GM19452 (cell line): ENCODE data around the gene GRID1.
A peak's percentile ranks its signal among the peaks of the same experiment; 100 is the strongest.

Experiments used
- ATAC-seq: cut with Tn5 transposase; IDR thresholded peaks from one replicate; pipeline ENCODE4 v1.9.1; 2021; ENCODE audit not compliant: unreplicated experiment

The GRID1 gene

DNA sequence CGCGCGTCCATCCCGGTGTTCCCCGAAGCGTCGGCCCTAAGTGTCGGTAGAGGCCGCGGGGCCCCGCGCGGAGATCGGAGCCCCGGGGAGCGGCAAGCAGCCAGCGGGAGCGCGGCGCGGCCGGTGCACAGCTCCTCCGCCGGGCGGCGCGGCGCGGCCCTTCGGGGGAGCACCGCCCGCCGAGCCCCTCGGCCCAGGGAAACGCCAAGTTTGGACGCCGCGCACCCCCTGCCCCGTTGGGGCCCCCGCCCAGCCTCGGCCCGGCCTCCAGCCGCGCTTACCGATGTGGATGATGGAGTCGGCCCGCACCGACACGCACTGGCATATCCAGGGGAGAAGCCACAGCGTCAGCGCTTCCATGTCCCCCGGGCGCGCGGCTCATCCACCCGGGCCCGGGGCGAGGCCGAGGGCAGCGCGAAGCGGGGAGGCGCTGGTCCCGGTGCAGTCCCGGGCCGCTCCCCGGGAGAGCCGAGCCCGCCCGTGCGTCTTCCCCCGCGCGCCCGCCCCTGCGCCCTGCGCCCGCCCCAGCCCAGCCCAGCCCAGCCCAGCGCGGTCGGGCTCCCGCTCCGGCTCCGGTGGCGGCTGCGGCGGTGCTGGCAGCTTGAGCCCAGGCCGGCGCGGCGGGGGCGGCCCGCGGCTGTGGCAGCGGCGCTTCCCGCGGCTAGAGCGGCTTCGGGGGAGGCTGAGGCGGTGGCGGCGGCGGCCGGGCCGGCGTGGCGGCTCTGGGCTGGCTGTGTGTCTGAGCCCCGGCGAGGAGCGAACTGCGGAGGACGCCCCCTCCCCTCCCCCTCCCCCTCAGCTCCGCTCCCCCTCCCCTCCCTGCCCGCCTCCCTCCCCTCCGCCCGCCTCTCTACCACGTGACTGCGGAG lies at the start of gene GRID1:
Gene GRID1, minus strand, starts transcription at position 763 of the 869 bp plus-strand sequence.
- ATAC-seq, result peak; percentile 18

DNA sequence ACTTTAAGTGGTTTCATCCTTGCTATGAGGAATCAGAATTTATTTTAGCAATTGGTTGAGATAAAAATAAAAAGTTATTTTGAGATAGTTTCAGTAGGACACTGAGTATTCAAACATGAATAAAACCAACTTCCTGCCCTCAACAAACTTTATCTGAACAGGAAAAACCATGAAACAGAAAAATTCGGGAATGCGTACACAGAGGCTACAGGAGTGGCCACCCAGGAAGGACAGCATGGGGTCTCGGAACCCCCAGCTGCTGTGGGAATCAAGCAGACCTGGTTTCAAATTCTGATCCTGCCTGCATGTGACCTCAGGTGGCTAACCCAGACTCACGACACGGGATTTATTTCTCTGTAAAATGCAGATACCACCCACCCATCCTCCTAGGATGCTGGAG lies 49.0 kb upstream of the GRID1 start:
- no peak for ATAC-seq

DNA sequence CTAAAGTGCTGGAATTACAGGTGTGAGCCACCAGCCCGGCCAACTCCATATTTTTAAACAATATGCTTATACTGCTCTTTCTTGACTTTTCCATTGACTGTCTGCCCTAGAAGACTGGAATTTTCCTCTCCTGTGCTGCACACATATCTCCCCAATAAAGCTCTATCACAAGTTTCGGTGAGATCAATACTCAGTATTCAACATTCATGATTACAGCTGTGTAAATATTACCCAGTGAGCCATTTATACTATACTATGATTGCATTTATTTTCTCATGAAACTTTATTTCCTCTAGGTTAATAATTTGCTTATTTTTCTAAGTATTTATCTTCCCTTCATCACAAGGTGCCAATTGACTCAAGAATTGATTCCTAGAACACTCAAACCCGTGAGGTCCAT lies 48.5 kb upstream of the GRID1 start:
- no peak for ATAC-seq

DNA sequence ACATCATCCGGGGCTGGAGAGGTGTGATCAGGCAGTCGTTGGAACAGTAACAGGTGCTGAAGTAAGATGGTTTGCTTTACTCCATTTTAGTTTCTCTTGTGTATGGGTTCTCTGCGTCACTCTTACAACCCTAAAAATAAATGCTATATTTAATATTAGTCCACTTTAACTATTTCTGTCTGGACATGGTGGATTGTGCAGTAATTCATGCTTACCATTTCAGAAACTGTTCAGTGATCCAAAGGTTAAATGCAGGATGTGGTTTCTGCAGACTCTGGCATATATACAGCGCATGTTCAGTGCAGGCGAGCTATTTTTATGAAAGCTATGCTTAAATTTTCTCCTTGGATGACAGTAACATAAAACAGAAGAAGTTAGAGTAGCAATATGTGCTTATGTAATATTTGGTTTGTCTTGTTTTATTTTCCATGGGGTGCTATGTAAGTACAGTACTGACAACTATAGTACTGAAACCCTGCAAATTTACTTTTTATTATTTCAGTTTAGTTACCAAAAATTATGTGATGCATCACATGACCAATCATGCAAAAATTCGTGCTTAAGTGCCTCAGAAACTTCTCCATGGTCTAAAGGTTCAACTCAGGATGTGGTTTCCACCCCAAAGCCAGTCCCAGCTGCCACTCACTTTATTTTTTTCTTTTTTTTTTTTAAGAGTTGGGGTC lies 46.6 kb upstream of the GRID1 start:
- ATAC-seq, result peak; percentile 80

DNA sequence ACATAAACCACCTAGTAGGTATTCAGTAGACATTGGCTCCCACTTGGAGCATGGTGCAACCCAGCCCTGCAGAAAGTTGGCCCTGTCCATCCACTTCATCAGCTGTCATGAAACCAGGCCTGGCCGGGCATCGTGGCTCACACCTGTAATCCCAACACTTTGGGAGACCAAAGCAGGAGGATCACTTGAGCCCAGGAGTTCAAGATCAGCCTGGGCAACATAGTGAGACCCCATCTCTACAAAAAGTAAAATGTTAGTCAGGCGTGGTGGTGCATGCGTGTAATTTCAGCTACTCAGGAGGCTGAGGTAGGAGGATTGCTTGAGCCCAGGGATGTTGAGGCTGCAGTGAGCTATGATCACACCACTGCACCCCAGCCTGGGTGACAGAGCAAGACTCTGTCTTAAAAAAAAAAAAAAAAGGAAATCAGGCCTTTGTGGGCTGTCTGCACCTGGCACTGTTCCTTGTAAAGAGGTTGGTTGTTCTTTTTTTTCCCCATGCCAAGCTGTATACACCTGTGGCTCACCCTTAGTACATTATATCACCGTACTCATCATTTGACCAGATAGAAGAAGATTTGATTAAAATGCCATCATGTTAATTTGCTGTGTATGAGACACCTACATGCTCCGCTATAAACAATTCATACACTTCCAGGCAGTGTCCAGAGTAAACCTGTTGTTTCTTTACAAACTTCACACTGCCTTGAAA lies 45.4 kb upstream of the GRID1 start:
- no peak for ATAC-seq

DNA sequence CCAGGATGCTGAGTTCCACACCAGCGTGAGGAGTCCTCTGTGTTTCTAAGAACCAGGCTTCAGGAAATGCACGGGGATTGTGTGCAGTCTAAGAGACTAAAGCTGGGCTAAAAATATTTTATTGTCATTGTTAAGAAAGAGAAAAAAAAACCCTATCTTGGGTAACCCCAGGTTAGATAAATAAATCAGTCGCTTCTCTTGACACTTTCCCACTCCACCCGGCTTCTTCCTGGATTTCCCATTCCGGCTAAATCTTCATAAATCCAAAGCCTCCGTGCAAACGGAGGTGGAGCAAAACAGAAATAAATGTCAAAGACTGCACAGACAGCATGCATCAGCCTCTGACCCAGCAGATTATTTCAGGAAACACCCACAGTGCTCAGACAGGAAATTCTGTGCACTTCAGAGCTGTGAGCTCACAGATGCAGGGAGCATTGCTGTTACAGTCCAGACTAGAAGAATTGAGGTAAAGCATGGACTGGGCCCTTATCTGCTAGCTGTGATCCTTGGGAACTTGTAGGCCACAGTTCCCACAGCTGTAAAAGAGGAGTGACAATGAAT lies 44.8 kb upstream of the GRID1 start:
- ATAC-seq, result peak; percentile 41

DNA sequence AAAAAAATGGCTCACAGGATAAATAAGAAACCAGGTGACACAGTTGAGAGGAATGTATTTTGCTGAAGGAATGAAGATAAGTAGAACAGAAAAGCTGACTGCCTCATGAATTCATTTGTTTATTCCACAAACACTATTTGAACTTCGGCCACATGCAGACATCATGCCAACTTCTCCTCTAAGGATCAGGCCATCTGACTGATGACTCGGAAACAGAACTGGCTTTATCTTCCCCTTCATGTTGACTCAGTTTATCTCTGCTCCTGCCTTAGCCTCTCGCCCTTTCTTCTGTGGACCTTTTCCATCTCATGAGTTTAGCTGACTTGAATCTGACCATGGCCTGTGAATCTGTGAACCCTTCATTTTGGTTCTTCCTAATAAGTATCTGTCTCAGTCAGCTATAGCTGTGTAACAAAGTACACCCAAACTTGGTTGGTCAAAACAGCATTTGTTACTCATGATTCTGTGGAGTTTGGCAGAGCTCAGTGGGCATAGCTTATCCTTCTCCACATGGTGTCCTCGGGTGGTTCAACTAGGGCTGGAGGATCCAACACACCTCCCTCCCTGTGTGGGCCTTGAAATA lies 44.0 kb upstream of the GRID1 start:
- ATAC-seq, result no peak

DNA sequence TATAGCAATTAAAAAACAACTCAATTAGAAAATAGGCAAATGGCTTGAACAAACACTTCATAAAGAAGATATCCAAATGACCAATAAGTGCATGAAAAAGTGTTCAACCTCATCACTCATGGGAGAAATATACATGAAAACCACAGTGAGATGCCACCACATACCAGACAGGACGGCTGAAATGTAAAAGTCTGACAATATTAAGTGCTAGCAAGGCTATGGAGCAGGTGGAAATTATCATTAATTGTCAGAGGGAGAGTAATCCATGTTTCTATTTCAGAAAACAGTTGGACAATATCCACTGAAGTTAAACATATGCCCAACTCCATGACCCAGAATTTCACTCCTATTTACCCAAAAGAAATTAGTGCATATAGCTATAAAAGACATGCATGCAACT lies 42.6 kb upstream of the GRID1 start:
- ATAC-seq, result no peak

DNA sequence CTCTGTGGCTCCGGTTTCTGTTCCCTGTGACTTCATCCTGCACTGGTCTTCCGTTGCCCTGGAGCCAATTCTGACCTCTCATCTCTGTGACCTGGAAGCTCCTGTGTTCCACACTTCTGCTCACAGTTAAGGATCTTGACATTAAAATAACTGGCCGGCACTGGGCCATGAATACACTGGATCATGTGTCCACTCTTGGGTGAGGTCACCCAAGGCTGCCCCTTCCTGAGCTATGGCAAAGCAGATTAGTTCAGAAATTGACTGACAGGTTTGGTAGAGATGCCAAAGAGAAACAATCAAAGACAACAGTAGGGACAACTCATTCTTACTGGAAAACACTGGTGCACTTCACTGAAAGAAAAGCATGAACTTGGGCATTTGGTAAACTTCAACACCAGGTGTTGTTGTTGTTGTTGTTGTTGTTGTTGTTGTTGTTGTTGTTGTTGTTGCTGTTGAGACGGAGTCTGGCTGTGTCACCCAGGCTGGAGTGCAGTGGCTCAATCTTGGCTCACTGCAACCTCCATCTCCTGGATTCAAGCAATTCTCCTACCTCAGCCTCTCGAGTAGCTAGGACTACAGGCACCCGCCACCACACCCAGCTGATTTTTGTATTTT lies 36.7 kb upstream of the GRID1 start:
- ATAC-seq, result no peak

DNA sequence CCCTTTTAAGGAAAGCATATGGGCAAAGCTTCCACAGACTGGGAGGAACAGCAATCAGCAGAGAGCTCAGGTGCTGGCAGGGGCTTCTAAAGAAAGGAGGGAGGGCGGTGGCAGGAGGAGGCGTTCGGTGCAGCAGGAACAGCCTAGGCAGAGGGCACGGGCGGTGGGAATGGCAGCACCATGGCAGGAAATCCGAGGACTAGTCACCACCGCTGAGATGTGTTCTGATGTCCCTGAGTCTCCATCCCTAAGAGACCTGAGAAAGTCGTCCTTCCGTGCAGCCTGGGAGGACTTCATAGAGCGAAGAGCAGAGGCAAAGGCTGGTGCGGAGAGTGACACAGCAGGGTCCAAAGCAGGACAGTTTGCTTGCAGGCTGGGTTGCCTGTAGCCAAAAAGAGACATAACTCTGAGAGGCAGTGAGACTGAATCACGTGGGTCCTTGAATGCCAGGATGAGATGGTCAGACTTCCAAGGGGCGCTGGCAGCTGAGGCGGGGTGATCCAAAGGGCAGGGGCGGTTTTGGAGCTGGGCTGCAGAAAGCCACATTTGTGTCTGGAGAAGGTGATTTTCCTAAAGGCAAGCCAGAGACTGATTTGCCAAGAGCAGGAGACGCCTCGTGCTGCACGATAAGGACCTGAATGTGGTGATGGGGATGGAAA lies 35.8 kb upstream of the GRID1 start:
- no peak for ATAC-seq

DNA sequence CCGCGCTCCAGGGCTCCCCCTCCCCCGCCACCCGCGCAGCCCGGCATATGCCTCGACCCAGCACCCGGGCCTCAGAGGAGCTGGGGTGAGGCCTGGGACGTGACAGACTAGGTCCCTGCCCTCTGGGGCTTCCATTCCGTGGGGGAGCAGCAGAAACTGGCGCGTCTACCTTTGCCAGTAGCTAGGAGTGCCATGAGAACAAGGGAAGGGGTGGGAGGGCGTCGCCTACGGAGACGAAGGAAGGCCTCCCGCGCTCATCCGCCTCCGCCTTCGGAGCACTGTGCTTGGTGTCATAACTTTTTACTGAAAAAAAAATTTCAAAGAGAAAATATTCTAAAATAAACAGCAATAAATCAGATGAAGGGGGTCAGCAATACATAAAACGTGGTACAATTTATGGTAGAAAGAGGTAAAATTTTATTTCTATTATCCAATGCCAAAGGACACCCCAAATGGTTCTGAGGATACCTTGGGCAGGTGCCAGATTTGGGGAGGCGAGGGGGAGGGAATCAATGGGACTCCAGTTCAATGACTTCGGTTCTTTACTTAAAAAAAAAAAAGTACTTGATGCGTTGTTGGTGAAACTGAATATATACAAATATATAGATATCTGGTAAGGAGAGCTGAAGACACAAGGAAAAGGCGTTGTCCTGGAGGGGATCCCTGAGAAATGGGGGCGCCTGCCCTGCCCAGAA lies 35.1 kb upstream of the GRID1 start:
- no peak for ATAC-seq

DNA sequence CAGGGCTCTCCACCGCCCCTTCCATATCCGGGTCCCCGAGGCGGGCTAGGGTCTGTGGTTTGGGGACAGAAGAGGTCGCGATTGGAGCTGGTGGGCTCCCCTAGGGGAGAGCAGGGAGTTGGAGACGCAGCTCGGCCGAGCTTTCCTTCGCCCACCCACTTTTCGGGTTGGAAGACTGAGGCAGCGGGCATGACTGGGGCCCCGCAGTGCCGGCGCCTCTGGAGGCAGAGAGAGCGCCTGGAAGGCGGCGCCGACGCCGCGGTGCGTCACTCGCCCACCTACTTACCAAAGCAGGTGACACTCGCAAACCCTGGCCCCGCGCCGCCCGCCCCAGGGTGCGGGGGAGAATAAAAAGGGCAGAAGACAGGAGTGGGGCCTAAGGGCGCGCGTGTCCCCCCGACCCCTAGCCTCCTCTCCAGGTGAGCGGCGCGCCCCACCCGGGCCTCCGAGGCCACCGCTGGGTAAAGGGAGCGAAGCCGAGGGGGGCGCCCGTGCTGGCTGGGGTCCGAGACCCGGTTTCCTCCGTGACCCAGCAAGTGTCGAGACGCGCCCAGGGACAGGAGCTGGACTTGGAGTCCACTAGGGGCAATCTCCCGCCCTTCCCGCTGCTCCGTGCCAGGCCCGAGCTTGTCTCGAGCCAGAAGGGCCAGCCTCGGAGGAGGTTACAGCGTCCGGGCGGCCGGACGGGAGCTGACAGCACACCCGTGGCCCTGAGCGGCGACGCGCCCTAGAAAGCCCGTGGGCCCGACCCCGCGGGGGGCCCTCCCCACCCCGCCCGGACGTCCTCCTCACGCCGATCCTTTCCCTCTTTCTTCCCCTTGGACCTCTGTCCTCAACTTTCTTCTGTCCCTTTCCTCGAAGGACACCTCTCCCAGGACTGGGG lies 34.4 kb upstream of the GRID1 start:
- peak; percentile 34 for ATAC-seq

DNA sequence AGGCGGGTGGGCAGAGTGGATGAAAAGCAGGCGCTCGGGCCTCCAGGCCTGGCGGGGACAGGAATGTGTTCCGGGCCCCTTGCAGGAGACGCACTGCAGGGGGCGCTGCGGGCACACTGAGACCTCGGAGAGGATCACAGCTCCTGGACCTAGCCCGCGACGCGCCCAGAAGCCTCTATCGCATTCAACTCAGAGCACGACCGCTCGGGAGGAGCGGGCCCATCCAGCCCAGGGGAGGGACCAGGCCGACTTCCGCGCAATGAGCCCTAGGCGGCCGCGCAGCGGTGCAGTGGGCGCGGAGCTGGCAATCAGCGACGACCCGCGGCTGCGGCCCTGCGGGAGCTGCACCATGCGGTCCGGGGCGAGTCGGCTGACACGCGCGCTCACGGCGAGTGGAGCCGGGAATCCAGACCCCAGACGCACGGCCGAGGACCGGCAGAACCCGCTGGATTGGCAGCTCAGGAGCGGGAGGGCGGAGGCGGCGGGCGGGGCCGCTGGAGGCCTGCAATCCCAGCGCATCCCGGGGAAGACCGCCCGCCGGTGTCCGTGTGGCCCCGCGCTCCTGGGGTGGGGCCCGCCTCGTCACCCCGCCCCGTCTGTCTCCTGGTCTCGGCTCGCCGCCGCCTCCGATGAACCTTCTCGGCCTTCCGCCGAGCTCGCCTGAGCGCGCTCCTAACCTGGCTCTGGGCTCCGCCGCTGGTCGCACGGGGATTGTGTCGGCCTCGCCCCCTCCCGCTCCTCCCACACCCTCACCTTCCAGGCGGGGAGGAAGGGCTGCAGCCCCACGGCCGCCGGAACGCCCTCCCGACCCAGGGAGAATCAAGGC lies 33.5 kb upstream of the GRID1 start:
- peak; percentile 92 for ATAC-seq

DNA sequence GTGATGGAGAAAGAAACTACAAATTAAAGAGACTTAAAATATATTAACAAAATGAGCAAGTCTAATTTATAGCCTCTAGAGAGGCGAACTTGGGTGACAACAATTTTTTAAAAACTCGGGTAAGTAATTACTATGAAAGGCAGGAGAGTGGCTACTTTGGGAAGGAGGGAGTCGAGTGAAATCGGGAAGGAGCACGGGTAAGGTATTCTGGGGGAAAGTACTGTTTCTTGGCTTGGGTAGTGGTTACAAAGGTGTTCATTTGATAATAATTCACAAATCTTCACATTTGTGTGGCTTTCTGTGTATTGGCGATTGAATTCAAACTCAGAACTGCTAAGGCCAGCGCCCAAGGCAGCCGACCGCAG lies 32.9 kb upstream of the GRID1 start:
- ATAC-seq, result no peak

DNA sequence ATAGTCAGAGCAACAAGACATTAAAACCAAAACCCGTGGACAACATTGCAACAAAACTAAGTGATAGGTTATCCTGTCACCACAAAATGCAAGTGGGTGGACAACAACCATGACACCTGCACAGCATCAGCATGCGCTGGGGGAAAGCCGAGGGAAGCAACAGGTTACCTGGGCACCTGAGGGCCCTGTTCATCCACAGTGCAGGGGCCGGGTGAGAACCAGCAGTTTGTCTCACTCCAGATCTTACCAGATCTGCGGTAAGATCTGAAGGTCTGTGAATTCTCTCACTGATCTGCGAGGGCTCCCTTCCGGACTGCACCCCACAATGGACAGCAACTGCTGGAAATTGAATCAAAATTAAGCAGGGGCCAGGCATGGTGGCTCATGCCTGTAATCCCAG lies 30.5 kb upstream of the GRID1 start:
- ATAC-seq, result no peak

DNA sequence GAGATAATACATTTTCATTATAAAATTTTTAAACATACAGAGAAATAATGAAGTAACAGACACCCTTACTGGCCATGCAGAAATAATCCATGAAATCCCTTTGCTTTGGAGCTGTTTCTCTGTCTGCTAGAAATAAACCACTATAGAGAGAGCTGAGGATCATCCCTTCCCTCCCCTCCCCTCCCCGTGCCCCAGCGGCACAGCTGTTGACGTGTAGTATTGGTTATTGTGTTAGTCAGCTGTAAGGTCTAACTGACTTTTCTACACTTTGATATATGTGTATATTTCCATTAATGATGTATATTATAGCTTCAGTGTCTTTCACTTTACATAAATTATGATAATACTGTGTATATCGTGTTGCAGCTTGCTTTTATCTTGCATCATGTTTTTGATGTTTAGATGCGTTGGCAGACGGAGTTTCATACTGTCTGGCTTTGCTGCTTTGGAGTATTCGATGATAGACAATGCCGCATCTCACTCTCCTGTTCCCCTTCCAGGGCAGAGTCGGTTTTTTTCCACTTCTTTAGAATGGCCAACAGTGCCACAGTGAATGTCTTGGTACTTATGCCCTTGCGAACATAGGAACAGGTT lies 27.4 kb upstream of the GRID1 start:
- no peak for ATAC-seq

DNA sequence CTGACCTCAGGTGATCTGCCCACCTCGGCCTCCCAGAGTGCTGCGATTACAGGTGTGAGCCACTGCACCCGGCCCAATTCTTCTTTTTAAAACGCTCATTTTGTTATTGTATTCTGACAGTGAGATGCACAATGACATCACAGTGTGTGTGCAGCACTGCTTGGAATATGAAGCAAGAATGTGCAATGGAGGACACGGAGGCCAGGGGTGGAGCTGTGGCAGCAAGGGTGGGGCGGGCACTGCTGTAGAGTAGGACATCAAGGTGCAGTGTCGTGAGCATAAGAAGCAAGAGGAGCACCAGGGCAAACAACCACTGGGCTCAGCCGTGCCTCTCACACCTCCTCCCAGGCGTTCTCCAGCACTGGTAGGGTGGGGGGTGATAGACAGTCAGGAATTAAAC lies 26.8 kb upstream of the GRID1 start:
- no peak for ATAC-seq

DNA sequence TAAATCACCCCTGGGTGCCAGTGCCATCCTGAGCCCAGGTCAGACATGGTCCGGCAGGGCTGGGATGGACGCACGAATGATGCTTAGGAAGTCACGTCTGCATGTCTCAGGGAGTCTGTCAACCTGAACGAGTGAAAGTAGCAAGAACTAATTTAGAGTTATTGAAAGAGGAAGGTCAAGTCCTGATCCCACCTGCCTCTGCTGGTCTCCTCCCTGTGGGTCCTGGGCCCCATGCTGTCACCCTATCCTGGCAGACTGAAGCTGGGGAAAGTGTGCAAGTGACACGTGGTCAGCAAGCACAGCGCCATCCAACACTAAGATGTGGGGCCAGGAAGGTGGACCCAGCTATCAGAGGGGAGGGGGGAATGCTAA lies 26.1 kb upstream of the GRID1 start:
- peak; percentile 38 for ATAC-seq
